Activated T-cell treated with anti-CD3 and anti-CD28 coated beads, Interleukin-2, amount 50 U/mL, for 72 hours (primary cell): ENCODE data around the gene RASSF10. TPM values are rescaled to one million over a fixed set of nuclear protein-coding genes. Genes with fewer than 3 reads are reported as not detected.

Source experiments
- ATAC-seq, 2 donors: fragments of 150-1000 bp; cut with Tn5 transposase; replicated peaks in 1 of 2; 2 replicates each; pipeline ENCODE4 v1.10.0; 2021; ENCODE audit warnings: moderate library complexity in 2 of 2, mild to moderate bottlenecking in 1 of 2
- DNase-seq, 2 donors: peaks; one replicate each; pipeline ENCODE4 v3.0.0; 2021 to 2022; ENCODE audit warnings: mixed read lengths in 1 of 2
- H3K27ac Mint-ChIP-seq: one replicate; pipeline ENCODE4 v1.8.0; 2022; ENCODE audit warnings: mild to moderate bottlenecking, moderate library complexity, mixed read lengths
- H3K27me3 Mint-ChIP-seq: one replicate; pipeline ENCODE4 v1.8.0; 2022; ENCODE audit warnings: low read depth, mixed read lengths
- H3K36me3 Mint-ChIP-seq, 2 donors: one replicate each; pipeline ENCODE4 v1.8.0; 2022; ENCODE audit warnings: mixed read lengths in 2 of 2, mild to moderate bottlenecking in 1 of 2; ENCODE audit not compliant: insufficient read depth in 2 of 2
- H3K4me1 Mint-ChIP-seq: one replicate; pipeline ENCODE4 v1.8.0; 2022; ENCODE audit warnings: low read depth, mixed read lengths
- H3K4me3 Mint-ChIP-seq, 2 donors: one replicate each; pipeline ENCODE4 v1.8.0; 2022; ENCODE audit warnings: mild to moderate bottlenecking in 2 of 2, mixed read lengths in 2 of 2, moderate library complexity in 2 of 2
- H3K9me3 Mint-ChIP-seq, 2 donors: one replicate each; pipeline ENCODE4 v1.8.0; 2022; ENCODE audit warnings: mixed read lengths in 2 of 2
- total RNA-seq, 2 donors: library from RNA; stranded (reverse); gene quantifications; one replicate each; pipeline ENCODE4 v1.2.3, GENCODE V29; 2022

RASSF10 gene
- total RNA-seq, 2 donors from 2014 or later: 0.09 TPM; not detected in 1

- H3K9me3 Mint-ChIP-seq: peaks cover 0 to 3% of the 10 kb centered on the region in 2 donors
- H3K4me1 Mint-ChIP-seq: peaks cover 9% of the 10 kb centered on the region
- peak; percentile 37 to 90 for ATAC-seq
- no peak overlapping the region for H3K27ac Mint-ChIP-seq
- no peaks in the 10 kb centered on the region for H3K36me3 Mint-ChIP-seq
- DNase-seq: peak; percentile 10 to 31
- no peak overlapping the region for H3K4me3 Mint-ChIP-seq
- H3K27me3 Mint-ChIP-seq: peaks cover 33% of the 10 kb centered on the region
These were observed 46.1 kb downstream of the RASSF10 start for GRCh38 chr11:13055200-13055599.

GRCh38 chr11:13061294-13061990 is 52.3 kb downstream of the RASSF10 start:
- no peaks in the 10 kb centered on the region for H3K36me3 Mint-ChIP-seq
- no peak overlapping the region for H3K27ac Mint-ChIP-seq
- DNase-seq (no peak), ATAC-seq (no peak)
- no peak overlapping the region for H3K4me3 Mint-ChIP-seq
- H3K4me1 Mint-ChIP-seq: no peaks in the 10 kb centered on the region
- peaks cover 25% of the 10 kb centered on the region for H3K27me3 Mint-ChIP-seq
- peaks cover 3% of the 10 kb centered on the region in 2 donors for H3K9me3 Mint-ChIP-seq
